Measurements from ENCODE around the gene OPCML.

Gene OPCML

GRCh38 chr11:133498969-133499368, 33.3 kb downstream of the OPCML start:
- no peak overlapping the region for H3K27ac Mint-ChIP-seq
- no peak overlapping the region for H3K4me3 Mint-ChIP-seq
- peaks cover 1% of the 10 kb centered on the region for H3K27me3 Mint-ChIP-seq
- H3K4me1 Mint-ChIP-seq = no peaks in the 10 kb centered on the region
- H3K9me3 Mint-ChIP-seq = no peaks in the 10 kb centered on the region
- no peaks in the 10 kb centered on the region for H3K36me3 Mint-ChIP-seq

GRCh38 chr11:133497477-133498140, 34.7 kb downstream of the OPCML start:
- no peaks in the 10 kb centered on the region for H3K9me3 Mint-ChIP-seq
- H3K36me3 Mint-ChIP-seq = no peaks in the 10 kb centered on the region
- H3K4me3 Mint-ChIP-seq = no peak overlapping the region
- H3K4me1 Mint-ChIP-seq = no peaks in the 10 kb centered on the region
- H3K27me3 Mint-ChIP-seq = peaks cover 1% of the 10 kb centered on the region
- H3K27ac Mint-ChIP-seq = no peak overlapping the region

GRCh38 chr11:133492895-133493294, 39.4 kb downstream of the OPCML start:
- Mint-ChIP-seq H3K4me1 (no peaks in the 10 kb centered on the region), H3K27me3 (no peaks in the 10 kb centered on the region), H3K36me3 (no peaks in the 10 kb centered on the region), H3K9me3 (no peaks in the 10 kb centered on the region), H3K4me3 (no peak overlapping the region), H3K27ac (no peak overlapping the region)

DNA sequence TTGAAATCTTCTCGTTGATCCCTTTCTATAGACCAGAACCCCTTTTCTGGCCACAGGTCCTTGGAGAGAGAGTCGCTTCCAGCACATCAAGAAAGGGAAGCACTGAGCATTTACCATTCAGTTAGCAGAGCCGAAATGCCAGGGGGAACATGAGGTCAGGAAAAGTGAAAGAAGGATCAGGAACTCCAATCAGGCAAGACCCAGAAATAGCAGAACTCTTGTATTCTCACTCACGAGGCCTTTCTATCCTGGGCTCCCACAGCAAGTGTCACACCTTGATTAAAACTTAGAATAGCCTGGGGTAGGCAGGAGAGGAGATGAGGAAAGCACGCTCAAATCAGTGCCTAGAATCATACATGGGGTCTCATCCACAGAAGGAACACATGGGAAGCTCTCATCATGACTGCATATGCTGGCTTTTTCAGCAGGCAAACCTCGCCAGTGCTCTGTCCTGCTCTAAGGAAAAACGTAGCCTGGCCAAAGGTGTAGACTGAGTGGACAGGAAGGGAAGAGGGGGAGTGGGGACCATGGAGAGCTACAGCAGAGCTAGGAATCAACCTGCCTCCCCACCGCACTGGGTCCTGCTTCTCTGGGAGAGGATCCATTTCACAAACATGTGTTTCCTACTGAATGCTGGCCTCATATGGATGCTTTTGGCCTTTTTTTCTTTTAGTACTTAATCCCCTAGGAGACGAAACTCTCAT, 40.5 kb downstream of the OPCML start:
- H3K9me3 Mint-ChIP-seq = no peaks in the 10 kb centered on the region
- H3K27me3 Mint-ChIP-seq = peaks cover 2% of the 10 kb centered on the region
- no peak overlapping the region for H3K4me3 Mint-ChIP-seq
- H3K27ac Mint-ChIP-seq = no peak overlapping the region
- no peaks in the 10 kb centered on the region for H3K36me3 Mint-ChIP-seq
- H3K4me1 Mint-ChIP-seq = no peaks in the 10 kb centered on the region

GRCh38 chr11:133480722-133481121, 51.6 kb downstream of the OPCML start:
- no peaks in the 10 kb centered on the region for H3K4me1 Mint-ChIP-seq
- peaks cover 17% of the 10 kb centered on the region for H3K9me3 Mint-ChIP-seq
- no peak overlapping the region for H3K27ac Mint-ChIP-seq
- peaks cover 2% of the 10 kb centered on the region for H3K27me3 Mint-ChIP-seq
- no peaks in the 10 kb centered on the region for H3K36me3 Mint-ChIP-seq
- H3K4me3 Mint-ChIP-seq = no peak overlapping the region

DNA sequence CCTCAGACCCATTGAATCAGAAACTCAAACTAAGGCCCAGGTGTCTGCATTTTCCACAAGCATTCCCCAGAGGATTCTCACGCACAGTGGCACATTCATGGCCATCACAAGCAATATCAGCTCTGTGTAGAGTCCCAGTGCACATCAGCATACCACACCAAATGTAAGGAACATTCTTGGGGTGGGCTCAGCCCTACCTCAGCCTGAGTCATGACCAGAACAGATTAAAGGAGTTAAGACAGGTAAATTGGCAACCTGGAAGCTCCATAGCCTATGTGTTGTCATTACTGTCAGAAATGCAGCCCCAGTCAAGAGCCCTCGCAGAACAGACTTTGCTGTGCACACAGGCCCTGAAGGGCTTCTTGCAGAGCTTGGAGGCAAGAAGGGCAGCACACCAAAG, 53.1 kb downstream of the OPCML start:
- Mint-ChIP-seq H3K4me1 (no peaks in the 10 kb centered on the region), H3K27me3 (peaks cover 2% of the 10 kb centered on the region), H3K9me3 (peaks cover 17% of the 10 kb centered on the region), H3K27ac (no peak overlapping the region), H3K4me3 (no peak overlapping the region), H3K36me3 (no peaks in the 10 kb centered on the region)

DNA sequence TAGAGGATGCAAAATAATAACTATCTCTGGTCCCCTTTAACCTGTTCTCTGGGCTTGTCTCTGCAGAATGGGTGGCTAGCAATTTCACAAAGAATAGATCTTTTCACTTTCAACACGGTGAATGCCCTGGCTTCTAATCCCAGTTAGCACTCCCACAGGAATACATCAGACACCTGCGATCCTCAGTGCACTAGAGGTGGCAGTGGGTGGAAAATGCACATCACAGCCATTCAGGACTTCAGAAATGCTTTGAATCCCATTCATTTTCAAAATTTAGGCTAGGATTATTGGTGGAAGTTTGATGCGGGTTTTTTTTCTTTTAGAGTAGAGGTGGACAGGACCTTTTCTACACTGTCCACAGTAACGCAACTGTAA, 55.1 kb downstream of the OPCML start:
- Mint-ChIP-seq H3K27ac (no peak overlapping the region), H3K9me3 (peaks cover 8% of the 10 kb centered on the region), H3K4me3 (no peak overlapping the region), H3K36me3 (no peaks in the 10 kb centered on the region), H3K27me3 (peaks cover 2% of the 10 kb centered on the region), H3K4me1 (no peaks in the 10 kb centered on the region)

- Mint-ChIP-seq H3K4me3 (no peak overlapping the region), H3K4me1 (no peaks in the 10 kb centered on the region), H3K27me3 (peaks cover 2% of the 10 kb centered on the region)
These were observed 55.6 kb downstream of the OPCML start for GRCh38 chr11:133476570-133477250.

DNA sequence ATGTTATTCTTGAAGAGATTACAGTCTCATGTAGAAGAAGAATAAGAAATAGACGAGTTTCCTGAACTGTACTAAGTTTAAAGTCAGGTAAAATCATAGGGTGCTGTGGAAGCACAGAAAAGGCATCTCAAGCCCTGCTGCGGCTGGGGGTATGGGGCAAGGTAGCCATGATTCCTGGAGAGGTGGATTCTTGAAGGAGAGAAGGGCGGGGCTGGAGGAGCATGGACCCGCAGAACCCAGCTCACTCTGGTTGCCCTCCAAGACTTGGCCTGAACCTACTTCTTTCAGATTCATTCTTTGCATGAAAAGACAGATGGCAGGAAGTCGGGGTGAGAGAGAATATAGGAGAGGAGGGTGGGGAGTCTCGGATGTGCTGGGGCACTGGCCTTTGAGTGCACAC, 57.8 kb downstream of the OPCML start:
- H3K27ac Mint-ChIP-seq = no peak overlapping the region
- H3K4me1 Mint-ChIP-seq = no peaks in the 10 kb centered on the region
- H3K36me3 Mint-ChIP-seq = no peaks in the 10 kb centered on the region
- H3K4me3 Mint-ChIP-seq = no peak overlapping the region
- no peaks in the 10 kb centered on the region for H3K9me3 Mint-ChIP-seq
- H3K27me3 Mint-ChIP-seq = peaks cover under 1% of the 10 kb centered on the region

More at GRCh38 chr11:133476570-133477250, 55.6 kb downstream of the OPCML start:
- Mint-ChIP-seq H3K36me3 (no peaks in the 10 kb centered on the region), H3K27ac (no peak overlapping the region), H3K9me3 (peaks cover 8% of the 10 kb centered on the region)

GRCh38 chr11:133467686-133468085, 64.6 kb downstream of the OPCML start:
- Mint-ChIP-seq H3K27ac (no peak overlapping the region), H3K27me3 (no peaks in the 10 kb centered on the region), H3K4me3 (no peak overlapping the region), H3K36me3 (no peaks in the 10 kb centered on the region), H3K4me1 (no peaks in the 10 kb centered on the region), H3K9me3 (no peaks in the 10 kb centered on the region)

- no peaks in the 10 kb centered on the region for H3K4me1 Mint-ChIP-seq
- no peaks in the 10 kb centered on the region for H3K27me3 Mint-ChIP-seq
- no peak overlapping the region for H3K4me3 Mint-ChIP-seq
- H3K9me3 Mint-ChIP-seq = no peaks in the 10 kb centered on the region
- no peak overlapping the region for H3K27ac Mint-ChIP-seq
- no peaks in the 10 kb centered on the region for H3K36me3 Mint-ChIP-seq
These were observed 89.0 kb downstream of the OPCML start for GRCh38 chr11:133443206-133443747.

DNA sequence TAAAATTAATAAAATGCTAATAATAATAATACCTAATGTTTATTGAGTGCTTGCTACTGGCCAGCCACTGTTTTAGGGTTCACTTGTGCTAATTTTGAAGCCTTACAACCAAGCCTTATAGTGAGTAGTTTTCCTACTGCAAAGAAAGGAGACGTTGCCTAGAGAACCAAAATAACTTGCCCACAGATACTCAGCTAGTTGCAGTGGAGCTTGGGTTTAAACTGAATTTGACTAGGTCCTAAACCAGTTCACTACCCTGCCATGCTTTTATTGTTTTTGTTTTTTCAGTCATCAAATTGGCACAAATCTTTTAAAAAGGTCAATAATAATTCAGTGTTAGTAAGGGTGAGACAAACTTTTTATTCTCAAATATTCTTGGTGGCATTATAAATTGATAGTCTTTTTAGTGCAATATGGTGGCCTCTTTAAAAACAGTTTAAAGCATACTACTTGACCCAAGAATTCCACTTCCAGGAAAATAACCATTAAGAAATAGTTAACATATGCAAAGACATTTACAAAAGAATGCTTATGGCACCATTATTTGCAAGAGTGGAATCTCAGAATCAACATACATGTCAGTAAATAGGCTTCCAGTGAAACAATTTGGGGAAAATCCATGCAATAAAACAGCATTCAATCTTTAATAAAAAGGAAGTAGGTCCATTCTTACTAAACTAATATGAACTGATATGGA, 90.2 kb downstream of the OPCML start:
- no peak overlapping the region for H3K4me3 Mint-ChIP-seq
- no peaks in the 10 kb centered on the region for H3K27me3 Mint-ChIP-seq
- no peaks in the 10 kb centered on the region for H3K9me3 Mint-ChIP-seq
- no peaks in the 10 kb centered on the region for H3K4me1 Mint-ChIP-seq
- no peaks in the 10 kb centered on the region for H3K36me3 Mint-ChIP-seq
- H3K27ac Mint-ChIP-seq = no peak overlapping the region

GRCh38 chr11:133425992-133426391, 106.3 kb downstream of the OPCML start:
- Mint-ChIP-seq H3K4me1 (no peaks in the 10 kb centered on the region), H3K27ac (no peak overlapping the region), H3K27me3 (peaks cover 2% of the 10 kb centered on the region), H3K36me3 (no peaks in the 10 kb centered on the region), H3K4me3 (no peak overlapping the region), H3K9me3 (no peaks in the 10 kb centered on the region)

DNA sequence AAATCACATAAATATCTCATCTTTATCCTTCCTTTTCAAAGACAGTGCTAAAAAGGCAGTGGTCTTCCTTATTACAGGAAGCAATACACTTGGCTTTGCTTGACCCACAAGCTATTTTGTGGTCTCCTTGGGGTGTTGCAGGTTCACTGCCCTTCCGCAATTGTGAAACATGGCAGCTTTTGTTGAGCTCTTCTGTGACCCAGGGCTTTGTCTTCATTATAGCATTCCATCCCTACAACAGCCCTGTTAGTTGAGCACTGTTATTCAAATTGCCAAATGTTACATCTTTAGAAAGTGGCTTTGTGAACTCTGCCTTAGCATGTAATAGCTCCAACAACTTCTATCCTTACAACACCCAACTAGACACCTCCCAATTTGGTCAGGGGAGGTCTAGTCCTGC, 107.1 kb downstream of the OPCML start:
- Mint-ChIP-seq H3K4me1 (no peaks in the 10 kb centered on the region), H3K4me3 (no peak overlapping the region), H3K27ac (no peak overlapping the region), H3K36me3 (no peaks in the 10 kb centered on the region), H3K27me3 (peaks cover 2% of the 10 kb centered on the region), H3K9me3 (no peaks in the 10 kb centered on the region)

DNA sequence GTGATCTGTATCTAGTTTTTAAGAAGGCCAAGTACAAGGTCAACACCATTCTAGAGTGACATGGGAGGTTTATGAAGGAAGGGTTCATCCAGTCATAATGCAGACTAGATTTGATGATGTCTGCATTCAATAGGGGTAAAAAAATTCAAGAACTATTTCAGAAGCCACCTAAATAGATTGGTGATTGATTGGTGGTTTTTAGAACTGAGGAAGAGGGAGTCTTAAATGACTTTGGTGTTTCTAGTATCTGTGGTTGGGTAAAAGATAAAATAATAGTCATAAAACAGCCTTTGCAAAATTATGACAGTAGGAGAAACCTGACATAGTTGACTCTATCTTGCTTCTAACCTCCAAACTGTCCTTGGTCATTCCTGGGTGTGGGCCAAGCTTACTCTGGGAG, 114.1 kb downstream of the OPCML start:
- no peaks in the 10 kb centered on the region for H3K36me3 Mint-ChIP-seq
- no peaks in the 10 kb centered on the region for H3K9me3 Mint-ChIP-seq
- no peak overlapping the region for H3K4me3 Mint-ChIP-seq
- no peak overlapping the region for H3K27ac Mint-ChIP-seq
- H3K27me3 Mint-ChIP-seq = no peaks in the 10 kb centered on the region
- no peaks in the 10 kb centered on the region for H3K4me1 Mint-ChIP-seq
